T-helper 1 cell treated with Interleukin-12 subunit alpha and Interleukin-12 subunit beta and Interleukin-4 antibody, amounts not matched to agents 30 μg/mL and 1 μg/mL, for 36 hours (primary cell): Measurements from ENCODE around the gene CST6.
A peak's percentile ranks its signal among the peaks of the same experiment; 100 is the strongest.

Source experiments
- H3K27ac Mint-ChIP-seq: one replicate; pipeline ENCODE4 v1.8.0; 2021; ENCODE audit warnings: mild to moderate bottlenecking, mixed read lengths
- H3K27me3 Mint-ChIP-seq: one replicate; pipeline ENCODE4 v1.8.0; 2021; ENCODE audit warnings: low read depth, mixed read lengths
- H3K36me3 Mint-ChIP-seq: one replicate; pipeline ENCODE4 v1.8.0; 2021; ENCODE audit warnings: low read depth, mixed read lengths
- H3K4me1 Mint-ChIP-seq: one replicate; pipeline ENCODE4 v1.8.0; 2021; ENCODE audit warnings: low read depth, mixed read lengths
- H3K4me3 Mint-ChIP-seq: one replicate; pipeline ENCODE4 v1.8.0; 2021; ENCODE audit warnings: mild to moderate bottlenecking, moderate library complexity, mixed read lengths
- H3K9me3 Mint-ChIP-seq: one replicate; pipeline ENCODE4 v1.8.0; 2021; ENCODE audit warnings: mixed read lengths

Gene CST6, protein sequence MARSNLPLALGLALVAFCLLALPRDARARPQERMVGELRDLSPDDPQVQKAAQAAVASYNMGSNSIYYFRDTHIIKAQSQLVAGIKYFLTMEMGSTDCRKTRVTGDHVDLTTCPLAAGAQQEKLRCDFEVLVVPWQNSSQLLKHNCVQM

DNA sequence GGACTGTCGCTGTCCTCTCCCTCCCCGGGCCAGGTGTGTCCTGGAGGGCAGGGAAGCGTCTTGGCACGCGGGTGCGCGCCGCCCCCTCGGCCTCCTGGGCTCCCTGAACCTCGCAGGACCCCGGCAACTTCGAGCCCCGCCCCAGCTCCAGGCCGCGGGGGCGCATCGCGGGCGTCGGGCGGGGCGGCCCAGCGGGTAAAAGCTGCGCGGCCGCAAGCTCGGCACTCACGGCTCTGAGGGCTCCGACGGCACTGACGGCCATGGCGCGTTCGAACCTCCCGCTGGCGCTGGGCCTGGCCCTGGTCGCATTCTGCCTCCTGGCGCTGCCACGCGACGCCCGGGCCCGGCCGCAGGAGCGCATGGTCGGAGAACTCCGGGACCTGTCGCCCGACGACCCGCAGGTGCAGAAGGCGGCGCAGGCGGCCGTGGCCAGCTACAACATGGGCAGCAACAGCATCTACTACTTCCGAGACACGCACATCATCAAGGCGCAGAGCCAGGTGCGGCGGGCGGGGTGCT, at the start of gene CST6:
Gene CST6, plus strand, starts transcription at position 224 of the 519 bp plus-strand sequence. Its CDS starts 37 bp downstream, at position 261.
- Mint-ChIP-seq H3K36me3 (no peaks in the 10 kb centered on the region), H3K9me3 (no peaks in the 10 kb centered on the region), H3K4me1 (no peaks in the 10 kb centered on the region), H3K4me3 (no peak within 1 kb of the TSS), H3K27me3 (peaks cover 37% of the 10 kb centered on the region), H3K27ac (no peak within 1 kb of the TSS)

DNA sequence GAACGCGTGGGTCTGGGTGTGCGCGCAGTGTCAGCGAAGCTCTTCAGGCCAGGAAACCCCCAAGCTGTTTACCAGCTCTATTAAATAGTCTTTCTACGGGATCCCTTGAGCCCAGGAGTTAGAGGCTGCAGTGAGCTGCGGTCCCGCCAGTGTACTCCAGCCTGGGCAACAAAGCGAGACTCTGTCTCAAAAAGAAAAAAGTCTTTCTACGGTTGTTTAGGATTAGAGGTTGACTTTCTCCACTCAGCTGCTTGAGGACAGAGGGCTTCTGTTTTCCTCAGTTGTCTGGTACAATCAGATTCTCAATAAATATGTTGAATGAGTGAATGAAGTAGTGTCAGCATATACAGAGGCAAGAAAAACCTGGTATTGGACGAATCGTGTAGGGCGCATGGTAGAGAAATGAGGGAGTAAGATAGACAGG, 49.7 kb upstream of the CST6 start:
- Mint-ChIP-seq H3K27me3 (no peaks in the 10 kb centered on the region), H3K36me3 (peaks cover 35% of the 10 kb centered on the region), H3K4me3 (peak overlapping the region; percentile 79), H3K27ac (peak overlapping the region; percentile 68), H3K4me1 (peaks cover 30% of the 10 kb centered on the region), H3K9me3 (no peaks in the 10 kb centered on the region)

DNA sequence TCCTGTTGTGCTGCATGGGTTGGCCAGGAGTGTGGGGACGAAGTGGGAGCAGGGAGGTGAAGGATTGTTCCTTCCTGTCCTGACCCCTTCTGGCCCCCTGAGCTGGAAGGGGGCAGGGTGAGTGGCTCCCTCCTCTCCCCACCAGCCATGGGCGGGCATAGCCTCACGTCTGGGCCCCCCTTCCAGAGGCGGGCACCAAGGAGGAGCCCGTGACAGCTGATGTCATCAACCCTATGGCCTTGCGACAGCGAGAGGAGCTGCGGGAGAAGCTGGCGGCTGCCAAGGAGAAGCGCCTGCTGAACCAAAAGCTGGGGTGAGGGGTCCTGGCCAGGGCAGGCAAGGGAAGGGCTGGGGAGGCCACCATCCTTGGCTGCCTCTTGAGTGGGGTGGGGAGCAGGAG, 46.9 kb upstream of the CST6 start:
- H3K36me3 Mint-ChIP-seq: peaks cover 44% of the 10 kb centered on the region
- H3K4me3 Mint-ChIP-seq: no peak overlapping the region
- H3K4me1 Mint-ChIP-seq: peaks cover 29% of the 10 kb centered on the region
- no peaks in the 10 kb centered on the region for H3K9me3 Mint-ChIP-seq
- H3K27ac Mint-ChIP-seq: no peak overlapping the region
- H3K27me3 Mint-ChIP-seq: no peaks in the 10 kb centered on the region

DNA sequence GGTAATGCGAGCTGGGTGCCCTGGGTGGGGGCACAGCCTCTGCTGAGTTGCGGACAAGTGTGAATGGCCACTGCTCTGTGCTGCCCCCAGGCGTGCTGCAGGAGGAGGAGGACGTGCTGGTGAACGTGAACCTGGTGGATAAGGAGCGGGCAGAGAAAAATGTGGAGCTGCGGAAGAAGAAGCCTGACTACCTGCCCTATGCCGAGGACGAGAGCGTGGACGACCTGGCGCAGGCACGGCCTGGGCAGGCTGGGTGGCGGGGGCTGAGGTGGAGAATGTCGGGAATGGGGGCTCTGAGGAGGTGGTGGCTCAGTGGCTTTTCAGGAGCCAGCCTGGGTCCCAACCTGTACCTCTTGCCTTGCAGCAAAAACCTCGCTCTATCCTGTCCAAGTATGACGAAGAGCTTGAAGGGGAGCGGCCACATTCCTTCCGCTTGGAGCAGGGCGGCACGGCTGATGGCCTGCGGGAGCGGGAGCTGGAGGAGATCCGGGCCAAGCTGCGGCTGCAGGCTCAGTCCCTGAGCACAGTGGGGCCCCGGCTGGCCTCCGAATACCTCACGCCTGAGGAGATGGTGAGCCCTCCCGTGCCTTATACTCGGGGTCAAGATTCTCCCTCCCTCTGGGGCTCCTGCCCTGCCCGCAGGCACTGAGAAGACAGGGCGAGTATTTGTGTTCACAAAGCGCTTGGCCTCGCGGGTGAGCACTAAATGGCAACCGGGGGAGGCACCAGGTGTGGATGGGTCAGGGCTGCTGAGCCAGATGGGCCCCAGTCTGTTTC, 45.6 kb upstream of the CST6 start:
- peaks cover 31% of the 10 kb centered on the region for H3K4me1 Mint-ChIP-seq
- H3K27ac Mint-ChIP-seq: no peak overlapping the region
- H3K4me3 Mint-ChIP-seq: no peak overlapping the region
- H3K27me3 Mint-ChIP-seq: no peaks in the 10 kb centered on the region
- H3K36me3 Mint-ChIP-seq: peaks cover 50% of the 10 kb centered on the region
- H3K9me3 Mint-ChIP-seq: no peaks in the 10 kb centered on the region

DNA sequence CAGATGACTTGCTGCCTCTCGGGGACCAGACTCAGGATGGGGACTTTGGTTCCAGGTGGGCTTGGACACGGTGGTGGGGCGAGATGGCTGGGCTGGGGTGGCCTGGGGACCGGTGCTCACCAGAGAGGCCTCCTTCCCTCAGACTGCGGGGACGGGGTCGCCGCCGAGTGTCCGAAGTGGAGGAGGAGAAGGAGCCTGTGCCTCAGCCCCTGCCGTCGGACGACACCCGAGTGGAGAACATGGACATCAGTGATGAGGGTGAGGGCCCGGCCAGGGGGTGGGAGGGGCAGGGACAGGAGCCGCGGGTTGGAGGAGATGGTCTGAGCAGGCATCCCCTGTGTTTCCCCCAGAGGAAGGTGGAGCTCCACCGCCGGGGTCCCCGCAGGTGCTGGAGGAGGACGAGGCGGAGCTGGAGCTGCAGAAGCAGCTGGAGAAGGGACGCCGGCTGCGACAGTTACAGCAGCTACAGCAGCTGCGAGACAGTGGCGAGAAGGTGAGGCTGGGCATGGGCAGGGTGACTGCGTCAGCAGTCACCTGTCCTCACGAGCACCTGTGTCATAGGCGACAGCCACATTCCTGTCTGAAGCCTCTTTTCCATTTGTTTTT, 44.4 kb upstream of the CST6 start:
- Mint-ChIP-seq H3K36me3 (peaks cover 52% of the 10 kb centered on the region), H3K9me3 (no peaks in the 10 kb centered on the region), H3K27me3 (no peaks in the 10 kb centered on the region), H3K27ac (no peak overlapping the region), H3K4me3 (no peak overlapping the region), H3K4me1 (peaks cover 27% of the 10 kb centered on the region)

DNA sequence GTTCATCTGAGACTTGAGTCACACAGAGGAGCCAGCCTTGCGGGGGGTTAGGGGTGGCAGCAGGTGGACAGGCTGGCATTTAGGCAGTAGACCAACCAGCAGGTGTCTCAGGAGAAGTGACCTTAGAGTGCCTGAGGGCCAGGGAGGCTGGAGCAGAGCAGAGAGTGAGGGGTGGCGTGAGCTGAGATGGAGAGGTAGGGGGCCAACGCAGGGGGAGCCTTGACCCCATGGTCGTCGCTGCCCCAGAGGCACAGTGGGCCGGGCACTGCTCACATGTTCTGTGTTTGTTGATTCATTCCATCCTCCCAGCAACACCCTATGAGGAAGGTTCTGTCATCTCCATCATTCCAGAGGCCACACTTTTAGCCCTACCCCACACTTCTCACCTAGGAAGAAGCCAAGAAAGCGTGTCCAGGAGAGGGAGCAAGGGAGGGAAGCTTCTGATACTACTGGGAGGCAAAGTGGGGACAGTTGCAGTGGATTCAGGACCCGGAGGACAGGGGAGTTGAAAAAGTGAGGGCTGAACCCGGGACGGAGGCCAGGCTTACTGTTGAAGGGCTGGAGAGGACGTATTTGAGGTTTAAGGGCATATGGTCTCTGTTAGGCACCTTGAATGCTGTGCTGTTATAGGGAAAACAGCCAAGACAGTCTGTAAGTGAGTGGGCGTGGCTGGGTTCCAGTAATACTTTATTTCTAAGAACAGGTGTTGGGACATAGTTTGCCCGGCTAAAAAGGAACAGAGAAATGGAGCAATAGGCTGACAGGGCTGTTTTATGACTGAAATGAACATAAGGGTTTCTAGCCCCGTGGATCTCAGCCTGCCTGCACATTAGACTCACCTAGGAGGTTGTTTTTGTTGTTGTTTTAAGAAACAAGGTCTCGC, 43.0 kb upstream of the CST6 start:
- H3K27ac Mint-ChIP-seq: peak overlapping the region; percentile 49
- H3K4me3 Mint-ChIP-seq: no peak overlapping the region
- H3K4me1 Mint-ChIP-seq: peaks cover 14% of the 10 kb centered on the region
- peaks cover 51% of the 10 kb centered on the region for H3K36me3 Mint-ChIP-seq
- H3K9me3 Mint-ChIP-seq: no peaks in the 10 kb centered on the region
- H3K27me3 Mint-ChIP-seq: no peaks in the 10 kb centered on the region

DNA sequence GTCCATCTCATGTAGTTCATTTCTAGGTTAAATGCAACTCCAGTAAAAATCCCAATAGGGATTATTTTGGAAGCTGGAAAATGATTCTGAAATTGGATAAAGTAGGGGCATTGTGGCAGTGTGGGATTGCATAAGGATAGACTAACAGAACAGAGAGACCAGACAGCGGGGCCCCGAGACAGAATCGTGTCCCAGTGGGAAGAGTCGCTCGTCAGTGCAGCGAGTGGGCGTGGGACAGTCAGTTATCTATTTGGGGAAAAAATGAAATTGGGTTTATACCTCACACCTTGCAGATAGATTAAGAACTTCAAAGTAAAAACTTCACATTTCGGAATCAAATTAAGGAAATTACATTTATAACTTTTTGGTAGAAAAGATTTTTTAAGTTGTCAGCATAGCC, 39.7 kb upstream of the CST6 start:
- Mint-ChIP-seq H3K36me3 (peaks cover 36% of the 10 kb centered on the region), H3K9me3 (no peaks in the 10 kb centered on the region), H3K27ac (no peak overlapping the region), H3K4me3 (no peak overlapping the region), H3K4me1 (peaks cover 12% of the 10 kb centered on the region), H3K27me3 (no peaks in the 10 kb centered on the region)

DNA sequence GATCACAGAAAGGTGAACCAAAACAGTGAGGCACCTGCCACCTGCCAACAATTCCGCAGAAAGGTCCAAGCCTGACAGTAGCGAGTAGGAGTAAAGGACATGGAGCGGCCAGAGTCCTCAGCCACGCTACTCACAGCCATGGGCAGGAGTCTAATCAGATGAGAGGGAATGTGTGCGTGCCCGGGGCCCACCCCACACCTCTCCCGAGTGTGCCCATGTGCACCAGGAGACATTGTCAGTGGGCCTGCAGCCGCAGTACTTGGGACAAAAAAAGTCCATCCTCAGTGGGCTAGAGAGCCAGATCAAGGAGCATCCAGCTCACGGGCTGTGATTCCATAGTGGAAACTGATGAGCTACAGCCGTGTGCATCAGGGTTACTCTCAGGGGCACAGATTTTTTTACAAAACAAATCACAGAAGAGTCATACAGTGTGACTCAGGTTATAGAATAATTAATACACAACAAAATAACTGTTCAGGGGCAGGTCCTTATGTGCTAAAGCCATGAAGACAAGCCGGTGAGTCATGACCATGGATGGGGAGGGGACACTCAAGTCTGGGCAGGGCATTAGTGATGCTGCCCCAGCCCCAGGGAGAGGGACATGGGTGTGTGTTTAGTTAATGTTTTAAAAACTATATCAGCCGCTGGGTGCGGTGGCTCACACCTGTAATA, 38.2 kb upstream of the CST6 start:
- H3K27ac Mint-ChIP-seq: no peak overlapping the region
- H3K4me3 Mint-ChIP-seq: no peak overlapping the region
- no peaks in the 10 kb centered on the region for H3K9me3 Mint-ChIP-seq
- no peaks in the 10 kb centered on the region for H3K27me3 Mint-ChIP-seq
- peaks cover 37% of the 10 kb centered on the region for H3K36me3 Mint-ChIP-seq
- peaks cover 8% of the 10 kb centered on the region for H3K4me1 Mint-ChIP-seq

DNA sequence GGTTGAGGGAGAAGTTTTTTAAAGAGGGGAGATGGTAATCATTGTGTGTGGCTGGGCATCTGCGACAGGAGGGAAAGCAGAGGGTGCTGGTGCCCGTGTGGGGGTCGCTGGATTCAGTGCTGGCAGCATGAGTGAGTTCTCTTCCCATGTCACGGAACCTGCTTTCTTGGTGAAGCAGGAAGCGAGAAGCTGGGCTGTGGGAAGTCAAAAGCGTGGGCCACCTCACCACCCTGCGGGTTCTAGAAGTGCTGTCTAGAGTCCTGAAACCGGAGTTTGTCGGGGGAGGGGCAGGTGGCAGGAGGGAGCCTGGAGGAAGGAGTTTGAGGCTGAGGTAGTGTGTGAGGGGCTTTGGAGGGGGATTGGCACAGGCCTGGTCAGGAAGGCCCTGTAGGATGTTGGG, 36.0 kb upstream of the CST6 start:
- Mint-ChIP-seq H3K4me1 (no peaks in the 10 kb centered on the region), H3K27me3 (no peaks in the 10 kb centered on the region), H3K27ac (peak overlapping the region; percentile 31), H3K4me3 (no peak overlapping the region), H3K36me3 (peaks cover 33% of the 10 kb centered on the region), H3K9me3 (no peaks in the 10 kb centered on the region)

DNA sequence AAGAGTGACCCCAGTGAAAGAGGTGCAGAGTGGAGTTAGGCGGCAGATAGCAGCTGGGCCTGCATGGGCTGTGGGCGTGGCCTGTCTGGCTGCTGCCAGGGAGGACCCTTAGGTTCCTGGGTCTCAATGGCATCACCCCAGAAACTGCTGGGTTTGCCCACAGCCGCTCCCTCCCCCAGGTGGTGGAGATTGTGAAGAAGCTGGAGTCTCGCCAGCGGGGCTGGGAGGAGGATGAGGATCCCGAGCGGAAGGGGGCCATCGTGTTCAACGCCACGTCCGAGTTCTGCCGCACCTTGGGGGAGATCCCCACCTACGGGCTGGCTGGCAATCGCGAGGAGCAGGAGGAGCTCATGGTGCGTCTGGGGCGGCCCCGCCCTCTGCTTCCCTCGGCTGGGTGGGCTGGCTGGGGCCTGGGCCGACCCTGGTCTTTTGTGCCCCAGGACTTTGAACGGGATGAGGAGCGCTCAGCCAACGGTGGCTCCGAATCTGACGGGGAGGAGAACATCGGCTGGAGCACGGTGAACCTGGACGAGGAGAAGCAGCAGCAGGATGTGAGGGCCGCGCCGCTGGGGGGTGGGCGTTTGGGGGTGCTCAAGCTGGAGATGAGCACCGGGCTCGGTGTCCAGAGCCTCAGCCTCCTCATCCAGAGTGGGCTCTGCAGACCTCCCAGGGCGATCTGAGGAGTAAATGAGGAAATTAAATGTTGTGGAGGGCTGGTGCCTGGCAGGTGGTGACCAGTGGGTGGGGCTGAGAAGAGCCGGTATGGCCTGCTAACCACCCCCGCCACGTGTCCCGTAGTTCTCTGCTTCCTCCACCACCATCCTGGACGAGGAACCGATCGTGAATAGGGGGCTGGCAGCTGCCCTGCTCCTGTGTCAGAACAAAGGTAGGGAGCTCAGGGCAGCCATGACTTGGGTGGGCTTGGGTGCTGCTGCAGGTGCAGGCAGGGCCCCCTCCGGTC, 35.3 kb upstream of the CST6 start:
- H3K27me3 Mint-ChIP-seq: no peaks in the 10 kb centered on the region
- H3K36me3 Mint-ChIP-seq: peaks cover 32% of the 10 kb centered on the region
- no peak overlapping the region for H3K4me3 Mint-ChIP-seq
- H3K9me3 Mint-ChIP-seq: no peaks in the 10 kb centered on the region
- no peak overlapping the region for H3K27ac Mint-ChIP-seq
- no peaks in the 10 kb centered on the region for H3K4me1 Mint-ChIP-seq

DNA sequence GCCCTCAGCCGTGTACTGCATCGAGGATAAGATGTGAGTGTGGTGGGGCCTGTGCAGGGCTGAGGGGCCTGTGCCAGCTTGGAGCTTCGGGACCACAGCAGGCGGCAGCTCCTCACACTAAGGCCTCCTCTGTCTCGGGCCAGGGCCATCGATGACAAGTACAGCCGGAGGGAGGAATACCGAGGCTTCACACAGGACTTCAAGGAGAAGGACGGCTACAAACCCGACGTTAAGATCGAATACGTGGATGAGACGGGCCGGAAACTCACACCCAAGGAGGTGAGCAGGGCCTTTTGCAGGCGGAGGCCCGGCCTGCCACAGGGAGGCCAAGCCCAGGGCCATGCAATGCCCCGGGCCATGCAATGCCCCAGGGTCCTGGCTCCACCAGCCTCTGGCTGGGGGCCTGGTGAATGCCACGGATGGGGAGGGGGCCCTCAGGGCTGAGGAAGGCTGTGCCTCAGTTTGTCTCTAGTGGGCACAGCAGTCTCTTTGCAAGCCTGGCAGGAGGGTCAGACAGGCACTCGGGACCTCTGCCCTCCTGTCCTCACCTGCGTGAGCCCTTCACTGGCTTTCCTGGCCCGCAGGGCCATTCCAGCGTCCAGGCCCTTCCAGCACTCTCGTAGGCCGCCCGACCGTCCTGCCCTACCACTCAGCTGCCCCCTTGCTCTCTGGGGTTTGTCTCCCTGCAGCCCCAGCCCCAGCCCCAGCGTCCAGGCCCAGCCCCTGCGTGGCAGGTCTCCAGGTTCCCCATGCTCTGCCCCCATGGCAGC, 34.0 kb upstream of the CST6 start:
- Mint-ChIP-seq H3K4me3 (no peak overlapping the region), H3K9me3 (no peaks in the 10 kb centered on the region), H3K27me3 (no peaks in the 10 kb centered on the region), H3K36me3 (peaks cover 26% of the 10 kb centered on the region), H3K4me1 (no peaks in the 10 kb centered on the region), H3K27ac (no peak overlapping the region)

DNA sequence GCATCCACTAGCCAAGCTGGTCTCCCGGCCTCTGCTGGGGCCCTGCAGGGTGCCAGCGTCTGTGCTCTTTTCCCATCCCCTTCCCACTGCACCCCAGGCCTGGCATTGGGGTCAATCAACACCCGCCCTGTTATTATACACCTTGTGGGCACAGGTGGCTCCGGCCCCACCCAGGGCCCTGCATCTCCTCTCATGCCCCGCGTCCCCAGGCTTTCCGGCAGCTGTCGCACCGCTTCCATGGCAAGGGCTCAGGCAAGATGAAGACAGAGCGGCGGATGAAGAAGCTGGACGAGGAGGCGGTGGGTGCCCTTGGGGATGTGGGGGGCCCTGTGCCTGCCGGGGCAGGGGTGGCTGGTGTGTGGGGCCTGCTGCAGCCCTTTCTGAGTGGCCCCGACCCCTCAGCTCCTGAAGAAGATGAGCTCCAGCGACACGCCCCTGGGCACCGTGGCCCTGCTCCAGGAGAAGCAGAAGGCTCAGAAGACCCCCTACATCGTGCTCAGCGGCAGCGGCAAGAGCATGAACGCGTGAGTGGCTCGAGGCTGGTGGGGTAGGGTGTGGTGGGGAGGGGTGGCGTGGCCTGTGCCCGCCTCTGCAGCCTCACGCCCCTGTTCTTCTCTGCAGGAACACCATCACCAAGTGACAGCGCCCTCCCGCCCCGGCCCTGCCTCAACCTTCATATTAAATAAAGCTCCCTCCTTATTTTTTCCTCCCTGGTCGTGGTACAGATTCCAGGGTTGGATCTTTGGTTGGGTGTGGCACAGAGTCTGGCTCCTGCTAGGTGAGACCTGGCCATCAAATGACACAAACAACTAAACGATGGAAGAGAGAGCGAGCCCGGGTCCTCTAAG, 33.2 kb upstream of the CST6 start:
- H3K27ac Mint-ChIP-seq: no peak overlapping the region
- no peaks in the 10 kb centered on the region for H3K27me3 Mint-ChIP-seq
- no peaks in the 10 kb centered on the region for H3K4me1 Mint-ChIP-seq
- H3K4me3 Mint-ChIP-seq: no peak overlapping the region
- no peaks in the 10 kb centered on the region for H3K9me3 Mint-ChIP-seq
- peaks cover 22% of the 10 kb centered on the region for H3K36me3 Mint-ChIP-seq
